HepG2 (cell line): Measurements from ENCODE around the gene ELMOD3. TPM values are rescaled to one million over a fixed set of nuclear protein-coding genes. Genes with fewer than 3 reads are reported as not detected.

Source experiments
- CENPX ChIP-seq: sonication (generic); formaldehyde crosslinking; IDR thresholded peaks from 2 replicates; pipeline ENCODE4 v1.9.0; 2021; ENCODE audit warnings: mild to moderate bottlenecking, missing genetic modification reagents, moderate library complexity
- FOXA1 ChIP-seq, 2 experiments: fragments of 450-650 bp in 1 of 2; sonication (generic) in 1 of 2; formaldehyde crosslinking in 1 of 2; IDR thresholded peaks; 2 replicates each; pipeline versions ENCODE4 v1.4.0 to v1.6.1; 2016 to 2020; ENCODE audit warnings: missing genetic modification reagents in 1 of 2
- GPBP1L1 ChIP-seq: sonication (generic); formaldehyde crosslinking; IDR thresholded peaks from 2 replicates; pipeline ENCODE4 v1.5.0; 2020; ENCODE audit warnings: mild to moderate bottlenecking, missing genetic modification reagents
- MEF2D ChIP-seq: sonication (generic); formaldehyde crosslinking; IDR thresholded peaks from 2 replicates; pipeline ENCODE4 v1.5.1; 2020; ENCODE audit warnings: mild to moderate bottlenecking, missing genetic modification reagents
- NFAT5 ChIP-seq: sonication (generic); formaldehyde crosslinking; IDR thresholded peaks from 2 replicates; pipeline ENCODE4 v1.4.0; 2020; ENCODE audit warnings: missing genetic modification reagents
- PAXIP1 ChIP-seq: sonication (generic); formaldehyde crosslinking; conservative IDR thresholded peaks from 2 replicates; pipeline ENCODE4 v1.4.0; 2020; ENCODE audit warnings: mild to moderate bottlenecking, missing genetic modification reagents, moderate library complexity
- RBFOX2 ChIP-seq: fragments of 200-400 bp; formaldehyde crosslinking; IDR thresholded peaks from 2 replicates; pipeline ENCODE4 v1.6.1; 2017; ENCODE audit warnings: low read depth, mild to moderate bottlenecking, low read length
- TCF12 ChIP-seq, 2 experiments: fragments of 450-650 bp in 1 of 2; sonication (generic) in 1 of 2; formaldehyde crosslinking in 1 of 2; IDR thresholded peaks; 2 replicates each; pipeline versions ENCODE4 v1.6.1 to v1.8.0; 2017 to 2022; ENCODE audit warnings: antibody characterized with exemption in 1 of 2, mild to moderate bottlenecking in 1 of 2, missing genetic modification reagents in 1 of 2, moderate library complexity in 1 of 2
- ZFP36L2 ChIP-seq: sonication (generic); formaldehyde crosslinking; IDR thresholded peaks from 2 replicates; pipeline ENCODE4 v1.4.0; 2020; ENCODE audit warnings: missing genetic modification reagents
- ZNF281 ChIP-seq: sonication (generic); formaldehyde crosslinking; IDR thresholded peaks from 2 replicates; pipeline ENCODE4 v1.4.0; 2020; ENCODE audit warnings: missing genetic modification reagents, borderline replicate concordance
- ZNF292 ChIP-seq: sonication (generic); formaldehyde crosslinking; IDR thresholded peaks from 2 replicates; pipeline ENCODE4 v1.8.1; 2022; ENCODE audit warnings: mild to moderate bottlenecking, low read depth, missing genetic modification reagents, borderline replicate concordance
- ZNF792 ChIP-seq: IDR thresholded peaks from 2 replicates; pipeline ENCODE4 v1.6.1; 2016
- polyA plus RNA-seq, 8 experiments: library from polyadenylated mRNA; depleted of rRNA in 3 of 8; stranded (reverse) in 7 of 8; unstranded in 1 of 8; fragments of >200 nt; fragmentation: Illumina TruSeq in 4 of 8; extraction: Trizol in 4 of 8; gene quantifications; 2 replicates each; pipeline versions ENCODE4 v1.2.1 to v1.2.3, GENCODE V29; 2011 to 2016; ENCODE audit warnings: low read depth in 4 of 8, missing spikeins in 1 of 8, mixed read lengths in 1 of 8; ENCODE audit not compliant: insufficient read depth in 1 of 8
- total RNA-seq, 5 experiments: library from RNA; depleted of rRNA; stranded (reverse); fragments of >200 nt; fragmentation: Illumina TruSeq; extraction: Trizol; gene quantifications; 2 replicates each; pipeline ENCODE4 v1.2.3, GENCODE V29; 2016; ENCODE audit warnings: low read depth in 1 of 5

Gene ELMOD3
- total and polyA plus RNA-seq, 2 of the 13 experiments (the other 11 are each of a cell fraction or from before 2014, with no cell fraction given) = 13.3 to 19.5 TPM

- TF ChIP-seq PAXIP1 (CRISPR knock-in tag) = peak; percentile 45
- TF ChIP-seq ZNF281 (CRISPR knock-in tag) = peak; percentile 85
- TF ChIP-seq TCF12 (IDR thresholded peaks at IDR 0.05) = no peak
- TF ChIP-seq TCF12 (CRISPR knock-in tag; IDR thresholded peaks at IDR 0.05) = peak; percentile 11; the same call in 1 of the 2 replicates
- no peak for TF ChIP-seq GPBP1L1 (CRISPR knock-in tag)
- TF ChIP-seq ZNF292 (CRISPR knock-in tag) = no peak
- no peak; the same call in 1 of the 2 replicates for TF ChIP-seq ZFP36L2 (CRISPR knock-in tag)
- TF ChIP-seq ZNF792 (CRISPR knock-in tag) = no peak; the same call in 1 of the 2 replicates
- TF ChIP-seq CENPX (CRISPR knock-in tag) = no peak
- TF ChIP-seq FOXA1 (IDR thresholded peaks at IDR 0.05) = no peak
- TF ChIP-seq FOXA1 (CRISPR knock-in tag; IDR thresholded peaks at IDR 0.05) = no peak
- peak; percentile 63; the same call in 1 of the 2 replicates for TF ChIP-seq MEF2D (CRISPR knock-in tag)
- TF ChIP-seq NFAT5 (CRISPR knock-in tag) = peak; percentile 94
- peak; percentile 95 for TF ChIP-seq RBFOX2
These were observed 63.8 kb downstream of the ELMOD3 start, which contains the start of gene SH2D6 (continued) for GRCh38 chr2:85418132-85419008.
